ENCODE data around the gene IQSEC1. TPM values are rescaled to one million over a fixed set of nuclear protein-coding genes. Genes with fewer than 3 reads are reported as not detected.

IQSEC1 gene
- total RNA-seq, 1 donor from 2014 or later: 29.5 TPM

- Histone ChIP-seq H4K20me1 (ENCODE audit: insufficient read depth, low read length) (peaks cover 74% of the 10 kb centered on the region), H3K9ac (ENCODE audit: low read length) (no peak overlapping the region), H3K27ac (ENCODE audit: low read depth, low read length) (no peak overlapping the region), H2AFZ (ENCODE audit: low read depth, low read length) (no peak overlapping the region), H3K4me1 (ENCODE audit: insufficient read depth, low read length) (peaks cover 12% of the 10 kb centered on the region), H3K4me2 (ENCODE audit: low read length) (no peak overlapping the region), H3K9me3 (ENCODE audit: insufficient read depth, low read depth, low read length) (no peaks in the 10 kb centered on the region), H3K27me3 (ENCODE audit: insufficient read depth, low read length) (no peaks in the 10 kb centered on the region), H3K79me2 (ENCODE audit: insufficient read depth, low read length) (peaks cover 17% of the 10 kb centered on the region), H3K4me3 (ENCODE audit: insufficient read depth, low read depth, low read length) (no peak overlapping the region), H3K36me3 (ENCODE audit: insufficient read depth, low read length) (no peaks in the 10 kb centered on the region)
- H3K36me3 Mint-ChIP-seq (ENCODE audit: low read depth, unreplicated experiment): peaks cover 23% of the 10 kb centered on the region
- no peak for FAIRE-seq
- H3K4me1 Mint-ChIP-seq (ENCODE audit: low read depth, unreplicated experiment): peaks cover 6% of the 10 kb centered on the region
- TF ChIP-seq EZH2 (IDR thresholded peaks at IDR 0.05; ENCODE audit: insufficient read depth, low read length): no peak
- no peak for TF ChIP-seq CTCF (IDR thresholded peaks at IDR 0.05; ENCODE audit: insufficient read depth, low read depth, low read length)
- no peaks in the 10 kb centered on the region for H3K9me3 Mint-ChIP-seq (ENCODE audit: unreplicated experiment)
- DNase-seq (ENCODE audit: low read depth): no peak
- no peak overlapping the region for H3K27ac Mint-ChIP-seq (ENCODE audit: unreplicated experiment)
- H3K4me3 Mint-ChIP-seq (ENCODE audit: unreplicated experiment): no peak overlapping the region
- no peaks in the 10 kb centered on the region for H3K27me3 Mint-ChIP-seq (ENCODE audit: low read depth, unreplicated experiment)
These were observed 140.9 kb downstream of the IQSEC1 start for GRCh38 chr3:12932347-12932746.

- Mint-ChIP-seq H3K36me3 (ENCODE audit: low read depth, unreplicated experiment) (peaks cover 18% of the 10 kb centered on the region), H3K4me1 (ENCODE audit: low read depth, unreplicated experiment) (peaks cover 6% of the 10 kb centered on the region), H3K27me3 (ENCODE audit: low read depth, unreplicated experiment) (no peaks in the 10 kb centered on the region), H3K4me3 (ENCODE audit: unreplicated experiment) (no peak overlapping the region), H3K27ac (ENCODE audit: unreplicated experiment) (no peak overlapping the region), H3K9me3 (ENCODE audit: unreplicated experiment) (no peaks in the 10 kb centered on the region)
- Histone ChIP-seq H3K9me3 (ENCODE audit: insufficient read depth, low read depth, low read length) (no peaks in the 10 kb centered on the region), H2AFZ (ENCODE audit: low read depth, low read length) (no peak overlapping the region), H3K36me3 (ENCODE audit: insufficient read depth, low read length) (no peaks in the 10 kb centered on the region), H3K27me3 (ENCODE audit: insufficient read depth, low read length) (no peaks in the 10 kb centered on the region), H3K27ac (ENCODE audit: low read depth, low read length) (no peak overlapping the region), H3K4me3 (ENCODE audit: insufficient read depth, low read depth, low read length) (no peak overlapping the region), H4K20me1 (ENCODE audit: insufficient read depth, low read length) (peaks cover 83% of the 10 kb centered on the region), H3K9ac (ENCODE audit: low read length) (no peak overlapping the region), H3K4me2 (ENCODE audit: low read length) (no peak overlapping the region), H3K4me1 (ENCODE audit: insufficient read depth, low read length) (peaks cover 12% of the 10 kb centered on the region), H3K79me2 (ENCODE audit: insufficient read depth, low read length) (peaks cover 17% of the 10 kb centered on the region)
- TF ChIP-seq EZH2 (IDR thresholded peaks at IDR 0.05; ENCODE audit: insufficient read depth, low read length): no peak
- no peak for TF ChIP-seq CTCF (IDR thresholded peaks at IDR 0.05; ENCODE audit: insufficient read depth, low read depth, low read length)
- FAIRE-seq (no peak), DNase-seq (ENCODE audit: low read depth) (no peak)
These were observed 141.8 kb downstream of the IQSEC1 start for GRCh38 chr3:12931273-12931905.

- H3K27me3 ChIP-seq (ENCODE audit: insufficient read depth, low read length): no peaks in the 10 kb centered on the region
- H3K9ac ChIP-seq (ENCODE audit: low read length): no peak overlapping the region
- no peaks in the 10 kb centered on the region for H3K36me3 ChIP-seq (ENCODE audit: insufficient read depth, low read length)
- Mint-ChIP-seq H3K27me3 (ENCODE audit: low read depth, unreplicated experiment) (no peaks in the 10 kb centered on the region), H3K36me3 (ENCODE audit: low read depth, unreplicated experiment) (peaks cover 18% of the 10 kb centered on the region), H3K9me3 (ENCODE audit: unreplicated experiment) (no peaks in the 10 kb centered on the region), H3K4me3 (ENCODE audit: unreplicated experiment) (no peak overlapping the region), H3K27ac (ENCODE audit: unreplicated experiment) (no peak overlapping the region), H3K4me1 (ENCODE audit: low read depth, unreplicated experiment) (peaks cover 6% of the 10 kb centered on the region)
- H3K4me3 ChIP-seq (ENCODE audit: insufficient read depth, low read depth, low read length): no peak overlapping the region
- H2AFZ ChIP-seq (ENCODE audit: low read depth, low read length): no peak overlapping the region
- peaks cover 84% of the 10 kb centered on the region for H4K20me1 ChIP-seq (ENCODE audit: insufficient read depth, low read length)
- peaks cover 8% of the 10 kb centered on the region for H3K4me1 ChIP-seq (ENCODE audit: insufficient read depth, low read length)
- DNase-seq (ENCODE audit: low read depth): no peak
- TF ChIP-seq EZH2 (IDR thresholded peaks at IDR 0.05; ENCODE audit: insufficient read depth, low read length) (no peak), CTCF (IDR thresholded peaks at IDR 0.05; ENCODE audit: insufficient read depth, low read depth, low read length) (no peak)
- H3K9me3 ChIP-seq (ENCODE audit: insufficient read depth, low read depth, low read length): no peaks in the 10 kb centered on the region
- no peak overlapping the region for H3K4me2 ChIP-seq (ENCODE audit: low read length)
- H3K27ac ChIP-seq (ENCODE audit: low read depth, low read length): no peak overlapping the region
- FAIRE-seq: no peak
- H3K79me2 ChIP-seq (ENCODE audit: insufficient read depth, low read length): peaks cover 17% of the 10 kb centered on the region
These were observed 143.4 kb downstream of the IQSEC1 start for GRCh38 chr3:12929801-12930200.
